Neutrophil (primary cell): ENCODE data around the gene AKT3.

Experiments used
- H3K27ac ChIP-seq: fragments of 200-600 bp; sonication (generic); 2 replicates; pipeline ENCODE4 v1.5.1; 2016; ENCODE audit warnings: mild to moderate bottlenecking, moderate library complexity
- H3K27me3 ChIP-seq: fragments of 200-600 bp; sonication (generic); 2 replicates; pipeline ENCODE4 v1.6.0; 2016; ENCODE audit warnings: mild to moderate bottlenecking
- H3K36me3 ChIP-seq: fragments of 200-600 bp; sonication (generic); 2 replicates; pipeline ENCODE4 v1.5.1; 2017
- H3K4me1 ChIP-seq, 2 experiments: fragments of 200-600 bp in 1 of 2; sonication (generic) in 1 of 2; 1 replicate in 1 of 2; 2 replicates in 1 of 2; pipeline versions ENCODE4 v1.5.1 to v1.6.1; 2013 to 2016; ENCODE audit warnings: low read depth in 1 of 2, low read length in 1 of 2, mild to moderate bottlenecking in 1 of 2, moderate library complexity in 1 of 2; ENCODE audit not compliant: control insufficient read depth in 1 of 2, insufficient read depth in 1 of 2
- H3K4me3 ChIP-seq, 2 experiments: fragments of 200-600 bp in 1 of 2; sonication (generic) in 1 of 2; 1 replicate in 1 of 2; 2 replicates in 1 of 2; pipeline ENCODE4 v1.5.1; 2013 to 2016; ENCODE audit warnings: low read depth in 1 of 2, low read length in 1 of 2, mild to moderate bottlenecking in 1 of 2, moderate library complexity in 1 of 2
- H3K9me3 ChIP-seq: fragments of 200-600 bp; sonication (generic); 2 replicates; pipeline ENCODE4 v1.5.1; 2016
- CTCF ChIP-seq: fragments of 200-600 bp; sonication (generic); IDR thresholded peaks from 2 replicates; pipeline ENCODE4 v1.5.1; 2016; ENCODE audit warnings: antibody characterized with exemption

AKT3 gene

GRCh38 chr1:243507001-243507671 lies 342.9 kb downstream of the AKT3 start:
- H3K27ac ChIP-seq, result no peak overlapping the region
- no peaks in the 10 kb centered on the region for H3K4me1 ChIP-seq
- no peaks in the 10 kb centered on the region for H3K9me3 ChIP-seq
- no peak for TF ChIP-seq CTCF
- H3K36me3 ChIP-seq, result no peaks in the 10 kb centered on the region
- H3K27me3 ChIP-seq, result no peaks in the 10 kb centered on the region
- no peak overlapping the region for H3K4me3 ChIP-seq

GRCh38 chr1:243505986-243506689 lies 343.9 kb downstream of the AKT3 start:
- no peaks in the 10 kb centered on the region for H3K4me1 ChIP-seq
- no peaks in the 10 kb centered on the region for H3K36me3 ChIP-seq
- no peaks in the 10 kb centered on the region for H3K9me3 ChIP-seq
- no peak for TF ChIP-seq CTCF
- no peaks in the 10 kb centered on the region for H3K27me3 ChIP-seq
- no peak overlapping the region for H3K27ac ChIP-seq
- no peak overlapping the region for H3K4me3 ChIP-seq

GRCh38 chr1:243503155-243503554 lies 346.9 kb downstream of the AKT3 start:
- no peaks in the 10 kb centered on the region for H3K27me3 ChIP-seq
- H3K9me3 ChIP-seq, result no peaks in the 10 kb centered on the region
- no peak overlapping the region for H3K27ac ChIP-seq
- H3K36me3 ChIP-seq, result no peaks in the 10 kb centered on the region
- no peaks in the 10 kb centered on the region for H3K4me1 ChIP-seq
- TF ChIP-seq CTCF, result no peak
- no peak overlapping the region for H3K4me3 ChIP-seq

GRCh38 chr1:243501002-243501401 lies 349.0 kb downstream of the AKT3 start:
- Histone ChIP-seq H3K27ac (no peak overlapping the region), H3K36me3 (no peaks in the 10 kb centered on the region), H3K4me1 (peaks cover 7 to 9% of the 10 kb centered on the region in 2 experiments), H3K9me3 (no peaks in the 10 kb centered on the region), H3K4me3 (no peak overlapping the region), H3K27me3 (no peaks in the 10 kb centered on the region)
- TF ChIP-seq CTCF, result no peak

GRCh38 chr1:243500512-243500911 lies 349.5 kb downstream of the AKT3 start:
- no peaks in the 10 kb centered on the region for H3K36me3 ChIP-seq
- no peak overlapping the region for H3K27ac ChIP-seq
- peaks cover 10 to 14% of the 10 kb centered on the region in 2 experiments for H3K4me1 ChIP-seq
- no peaks in the 10 kb centered on the region for H3K9me3 ChIP-seq
- TF ChIP-seq CTCF, result no peak
- no peaks in the 10 kb centered on the region for H3K27me3 ChIP-seq
- H3K4me3 ChIP-seq, result no peak overlapping the region
